MM.1S (cell line): Measurements from ENCODE around the gene CPEB1.

Experiments used
- DNase-seq: peaks from one replicate; pipeline ENCODE4 v3.0.0-alpha.2; 2015
- H2AFZ ChIP-seq: fragments of 300-600 bp; sonication (generic); 2 replicates; pipeline ENCODE4 v1.6.0; 2016; ENCODE audit warnings: antibody characterized with exemption, low read length
- H3F3A ChIP-seq: fragments of 300-600 bp; sonication (generic); 2 replicates; pipeline ENCODE4 v1.6.1; 2016; ENCODE audit warnings: mild to moderate bottlenecking, antibody characterized with exemption, low read length, moderate library complexity, mixed read lengths; ENCODE audit not compliant: insufficient read depth
- H3K27ac ChIP-seq: fragments of 300-600 bp; sonication (generic); 2 replicates; pipeline ENCODE4 v1.5.1; 2016; ENCODE audit warnings: mild to moderate bottlenecking, low read length
- H3K27me3 ChIP-seq: fragments of 300-600 bp; sonication (generic); replicated peaks from 2 replicates; pipeline ENCODE4 v1.6.0; 2016; ENCODE audit warnings: low read length; ENCODE audit not compliant: insufficient read depth
- H3K36me3 ChIP-seq: fragments of 300-600 bp; sonication (generic); replicated peaks from 2 replicates; pipeline ENCODE4 v1.6.1; 2016; ENCODE audit warnings: mild to moderate bottlenecking, low read length, mixed read lengths; ENCODE audit not compliant: insufficient read depth
- H3K4me1 ChIP-seq: fragments of 300-600 bp; sonication (generic); 2 replicates; pipeline ENCODE4 v1.6.1; 2016; ENCODE audit warnings: low read length, mixed read lengths
- H3K4me2 ChIP-seq: fragments of 300-600 bp; sonication (generic); 2 replicates; pipeline ENCODE4 v1.6.0; 2016; ENCODE audit warnings: low read depth, low read length
- H3K4me3 ChIP-seq: fragments of 300-600 bp; sonication (generic); 2 replicates; pipeline ENCODE4 v1.5.1; 2016; ENCODE audit warnings: low read length, mixed read lengths
- H3K79me2 ChIP-seq: fragments of 300-600 bp; sonication (generic); 2 replicates; pipeline ENCODE4 v1.6.1; 2016; ENCODE audit warnings: mixed run types, low read length, mixed read lengths
- H3K9ac ChIP-seq: fragments of 300-600 bp; sonication (generic); 2 replicates; pipeline ENCODE4 v1.6.1; 2016; ENCODE audit warnings: low read length, mixed read lengths
- H3K9me2 ChIP-seq: fragments of 300-600 bp; sonication (generic); replicated peaks from 2 replicates; pipeline ENCODE4 v1.6.1; 2016; ENCODE audit warnings: mild to moderate bottlenecking, low read length, mixed read lengths; ENCODE audit not compliant: insufficient read depth
- H3K9me3 ChIP-seq: fragments of 300-600 bp; sonication (generic); replicated peaks from 2 replicates; pipeline ENCODE4 v1.6.1; 2016; ENCODE audit warnings: mild to moderate bottlenecking, low read length, mixed read lengths; ENCODE audit not compliant: insufficient read depth
- H4K20me1 ChIP-seq: fragments of 300-600 bp; sonication (generic); 2 replicates; pipeline ENCODE4 v1.6.1; 2016; ENCODE audit warnings: mild to moderate bottlenecking, low read length, moderate library complexity, mixed read lengths; ENCODE audit not compliant: insufficient read depth
- CTCF ChIP-seq: fragments of 300-600 bp; sonication (generic); IDR thresholded peaks from 2 replicates; pipeline ENCODE4 v1.5.1; 2016; ENCODE audit warnings: antibody characterized with exemption, low read length, mixed read lengths
- EZH2 ChIP-seq: fragments of 300-600 bp; sonication (generic); optimal IDR thresholded peaks from 2 replicates; pipeline ENCODE3; 2017; ENCODE audit warnings: low read depth, mild to moderate bottlenecking, antibody characterized with exemption, low read length, mixed read lengths
- EZH2phosphoT487 ChIP-seq: fragments of 300-600 bp; sonication (generic); IDR thresholded peaks from 2 replicates; pipeline ENCODE4 v1.6.1; 2018; ENCODE audit warnings: antibody characterized with exemption, low read length

The CPEB1 gene

GRCh38 chr15:82597815-82598214 lies 49.3 kb downstream of the CPEB1 start:
- no peak overlapping the region for H3K4me2 ChIP-seq

GRCh38 chr15:82595766-82596165 lies 51.4 kb downstream of the CPEB1 start:
- H3K27ac ChIP-seq = no peak overlapping the region
- H3K4me1 ChIP-seq = no peaks in the 10 kb centered on the region
- no peaks in the 10 kb centered on the region for H3K9me3 ChIP-seq
- H4K20me1 ChIP-seq = no peaks in the 10 kb centered on the region
- H3K79me2 ChIP-seq = no peaks in the 10 kb centered on the region
- no peaks in the 10 kb centered on the region for H3K27me3 ChIP-seq
- H3K9ac ChIP-seq = no peak overlapping the region
- no peak for DNase-seq
- no peak overlapping the region for H3K4me3 ChIP-seq
- H3K36me3 ChIP-seq = no peaks in the 10 kb centered on the region
- TF ChIP-seq EZH2 (no peak), CTCF (no peak), EZH2phosphoT487 (no peak)
- H3F3A ChIP-seq = no peaks in the 10 kb centered on the region
- H2AFZ ChIP-seq = no peak overlapping the region
- no peak overlapping the region for H3K4me2 ChIP-seq
- H3K9me2 ChIP-seq = no peaks in the 10 kb centered on the region

More at GRCh38 chr15:82597815-82598214, 49.3 kb downstream of the CPEB1 start:
- TF ChIP-seq CTCF = no peak
- TF ChIP-seq EZH2 = no peak
- no peak for TF ChIP-seq EZH2phosphoT487
- no peak overlapping the region for H2AFZ ChIP-seq
- no peak overlapping the region for H3K4me3 ChIP-seq
- no peaks in the 10 kb centered on the region for H3K4me1 ChIP-seq
- no peaks in the 10 kb centered on the region for H3K9me2 ChIP-seq
- H3K79me2 ChIP-seq = no peaks in the 10 kb centered on the region
- H3K36me3 ChIP-seq = no peaks in the 10 kb centered on the region
- no peak for DNase-seq
- H3K27me3 ChIP-seq = no peaks in the 10 kb centered on the region
- H3K9me3 ChIP-seq = no peaks in the 10 kb centered on the region
- H3F3A ChIP-seq = no peaks in the 10 kb centered on the region
- no peaks in the 10 kb centered on the region for H4K20me1 ChIP-seq
- H3K9ac ChIP-seq = no peak overlapping the region
- no peak overlapping the region for H3K27ac ChIP-seq

DNA sequence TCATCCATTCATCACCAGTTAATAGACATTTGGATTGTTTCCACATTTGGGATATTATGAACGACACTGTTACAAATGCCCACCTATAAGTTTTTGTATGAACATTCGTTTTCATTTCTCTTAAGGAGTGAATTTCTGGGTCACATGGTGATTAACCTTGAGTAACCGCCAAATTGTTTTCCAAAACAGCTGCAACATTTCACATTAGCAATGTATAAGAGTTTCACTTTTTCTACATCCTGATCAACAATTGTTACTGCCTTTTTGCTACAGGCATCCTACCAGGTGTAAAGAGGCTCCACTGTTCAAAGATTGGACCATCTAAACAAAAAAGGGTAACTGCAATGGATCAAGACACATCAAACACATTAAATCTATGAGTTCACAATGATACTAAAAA lies 52.0 kb downstream of the CPEB1 start:
- Histone ChIP-seq H3K4me1 (no peaks in the 10 kb centered on the region), H3K4me2 (no peak overlapping the region), H3F3A (no peaks in the 10 kb centered on the region), H3K27me3 (no peaks in the 10 kb centered on the region), H3K79me2 (no peaks in the 10 kb centered on the region), H3K9me3 (no peaks in the 10 kb centered on the region), H3K9ac (no peak overlapping the region), H3K36me3 (no peaks in the 10 kb centered on the region), H3K4me3 (no peak overlapping the region), H3K27ac (no peak overlapping the region), H3K9me2 (no peaks in the 10 kb centered on the region), H2AFZ (no peak overlapping the region), H4K20me1 (no peaks in the 10 kb centered on the region)
- DNase-seq = no peak
- TF ChIP-seq EZH2 (no peak), CTCF (no peak), EZH2phosphoT487 (no peak)
